Skeletal muscle tissue (tissue), 4 donors: ENCODE results near the gene LIMS4. TPM values are rescaled to one million over a fixed set of nuclear protein-coding genes. Genes with fewer than 3 reads are reported as not detected.
"Not testable (repeated sequence)": the region's sequence is repeated elsewhere in the genome, so short reads cannot be mapped to it uniquely, and the experiment has no call there.

Source experiments
- H3K27ac ChIP-seq: one replicate; pipeline ENCODE4 v1.7.0; 2013; ENCODE audit warnings: mild to moderate bottlenecking, low read depth, low read length, inconsistent platforms
- H3K27me3 ChIP-seq, 3 donors: one replicate each; pipeline ENCODE4 v1.7.0; 2013; ENCODE audit warnings: low read length in 3 of 3; ENCODE audit not compliant: control insufficient read depth in 3 of 3, insufficient read depth in 3 of 3
- H3K36me3 ChIP-seq, 3 donors: one replicate each; pipeline ENCODE4 v1.7.0; 2013; ENCODE audit warnings: low read length in 3 of 3; ENCODE audit not compliant: control insufficient read depth in 3 of 3, insufficient read depth in 3 of 3
- H3K4me1 ChIP-seq, 3 donors: one replicate each; pipeline ENCODE4 v1.7.0; 2013; ENCODE audit warnings: low read length in 3 of 3, mild to moderate bottlenecking in 3 of 3; ENCODE audit not compliant: control insufficient read depth in 3 of 3, insufficient read depth in 3 of 3
- H3K4me3 ChIP-seq, 3 donors: one replicate each; pipeline ENCODE4 v1.7.0; 2013; ENCODE audit warnings: low read length in 3 of 3
- H3K9ac ChIP-seq, 3 donors: one replicate each; pipeline ENCODE4 v1.7.0; 2013; ENCODE audit warnings: low read length in 3 of 3, mild to moderate bottlenecking in 3 of 3, moderate library complexity in 2 of 3, low read depth in 1 of 3
- H3K9me3 ChIP-seq, 3 donors: one replicate each; pipeline ENCODE4 v1.7.0; 2013; ENCODE audit warnings: low read length in 3 of 3; ENCODE audit not compliant: control insufficient read depth in 3 of 3
- total RNA-seq: library from RNA; depleted of rRNA; stranded (reverse); fragments of >200 nt; gene quantifications from one replicate; pipeline ENCODE4 v1.2.3, GENCODE V29; 2014
- donor health status: Osteomylitis.

LIMS4 gene
- total RNA-seq, 1 donor from 2014 or later, result 1.0 TPM

DNA sequence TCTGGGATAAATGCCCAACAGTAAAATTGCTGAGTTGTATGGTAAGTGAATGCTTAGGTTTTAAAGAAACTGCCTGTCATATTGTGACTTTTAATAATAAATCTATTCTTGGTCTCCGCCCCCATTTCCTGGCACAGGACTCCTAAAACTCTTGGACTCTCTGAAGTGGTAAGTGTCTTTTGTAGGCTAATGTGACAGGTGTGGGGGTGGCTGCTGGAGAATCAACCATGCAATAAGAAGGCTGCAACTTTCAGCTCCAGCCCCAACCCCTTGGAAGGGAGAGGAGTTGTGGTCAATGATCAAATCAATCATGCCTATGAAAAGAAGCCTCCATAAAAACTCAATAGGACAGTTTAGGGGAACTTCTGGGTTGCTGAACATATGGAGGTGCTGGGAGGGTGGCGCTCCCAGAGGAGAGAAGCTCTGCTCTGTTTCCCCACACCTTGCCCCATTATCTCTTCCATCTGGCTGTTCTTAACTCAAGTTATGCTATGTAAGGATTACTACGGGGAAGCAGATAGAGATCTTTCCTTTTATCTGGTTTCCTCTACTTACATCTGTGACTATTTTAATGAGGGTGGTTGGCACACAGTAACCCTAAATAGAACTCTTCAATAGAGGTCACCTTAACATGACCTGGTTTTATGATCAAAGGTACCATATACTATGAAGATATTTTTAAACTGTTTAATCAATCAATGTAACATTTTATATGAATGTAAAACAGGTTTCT lies 3.2 kb upstream of the LIMS4 start:
- not testable (repeated sequence) for H3K4me3 ChIP-seq, H3K27ac ChIP-seq, H3K9ac ChIP-seq, H3K36me3 ChIP-seq, H3K9me3 ChIP-seq, H3K27me3 ChIP-seq, H3K4me1 ChIP-seq

DNA sequence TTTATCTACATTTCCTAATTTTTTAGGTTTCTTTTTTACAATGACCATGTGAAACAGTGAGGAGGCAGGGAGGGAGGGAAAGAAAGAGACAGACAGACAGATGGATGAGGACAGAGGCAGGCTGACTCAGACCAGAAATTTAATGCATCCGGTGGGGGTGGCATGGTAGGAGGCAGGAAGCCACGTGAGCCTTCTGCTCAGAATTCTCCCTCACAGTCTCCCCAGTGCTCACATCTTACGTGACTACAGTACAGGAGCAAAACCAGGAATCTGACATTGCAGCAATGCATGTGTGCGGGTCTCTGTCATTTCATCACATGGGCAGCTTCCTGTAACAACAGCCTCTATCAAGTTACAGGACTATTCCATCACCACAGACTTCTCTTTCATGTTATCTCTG lies 2.3 kb upstream of the LIMS4 start:
- not testable (repeated sequence) for H3K9me3 ChIP-seq, H3K4me3 ChIP-seq, H3K9ac ChIP-seq, H3K4me1 ChIP-seq, H3K27me3 ChIP-seq, H3K36me3 ChIP-seq, H3K27ac ChIP-seq

DNA sequence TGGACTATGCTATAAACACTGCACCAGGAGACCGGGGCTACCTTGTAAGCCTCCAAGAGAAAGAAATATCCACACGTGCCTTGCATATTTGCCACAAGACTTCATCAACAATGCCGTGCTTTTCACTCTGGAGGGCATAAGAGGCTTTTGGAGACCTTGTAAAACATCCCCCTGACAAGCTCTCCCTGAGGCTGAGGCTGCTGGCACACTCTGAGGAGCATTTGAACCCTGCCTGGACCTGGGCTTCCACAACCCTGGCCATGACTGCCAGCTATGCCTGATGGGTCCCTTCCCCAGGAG lies 393 bp upstream of the LIMS4 start:
- H3K9me3 ChIP-seq, H3K4me1 ChIP-seq, H3K9ac ChIP-seq, H3K27me3 ChIP-seq, H3K4me3 ChIP-seq, H3K36me3 ChIP-seq, H3K27ac ChIP-seq: not testable (repeated sequence)

GRCh38 chr2:110468921-110469320 lies 3.7 kb downstream of the LIMS4 start:
- H3K27ac ChIP-seq, H3K9ac ChIP-seq, H3K4me1 ChIP-seq, H3K27me3 ChIP-seq, H3K36me3 ChIP-seq, H3K4me3 ChIP-seq, H3K9me3 ChIP-seq: not testable (repeated sequence)

DNA sequence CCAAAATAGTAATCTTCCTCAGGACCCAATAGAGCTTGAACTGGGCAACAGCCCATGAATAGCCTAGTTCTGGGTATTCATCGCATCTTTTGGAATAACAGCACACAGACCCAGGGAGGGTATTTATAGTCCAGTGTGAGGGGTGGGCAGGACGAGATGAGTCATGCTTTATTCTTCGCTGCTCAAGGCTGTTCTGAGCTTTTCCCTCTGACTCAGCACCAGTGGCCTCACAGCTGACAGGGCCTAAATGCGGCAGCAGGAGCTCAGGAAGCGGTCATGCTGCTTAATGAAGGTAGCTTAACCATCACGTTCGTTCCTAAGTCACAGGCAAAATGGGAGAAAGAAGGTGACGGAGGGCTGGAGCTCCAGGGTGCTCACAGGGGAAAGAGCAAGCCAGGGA lies 7.3 kb downstream of the LIMS4 start:
- H3K36me3 ChIP-seq, H3K4me3 ChIP-seq, H3K9ac ChIP-seq, H3K27me3 ChIP-seq, H3K4me1 ChIP-seq, H3K27ac ChIP-seq, H3K9me3 ChIP-seq: not testable (repeated sequence)

GRCh38 chr2:110462458-110462857 lies 10.2 kb downstream of the LIMS4 start:
- not testable (repeated sequence) for H3K4me3 ChIP-seq, H3K27me3 ChIP-seq, H3K4me1 ChIP-seq, H3K9ac ChIP-seq, H3K27ac ChIP-seq, H3K36me3 ChIP-seq, H3K9me3 ChIP-seq

DNA sequence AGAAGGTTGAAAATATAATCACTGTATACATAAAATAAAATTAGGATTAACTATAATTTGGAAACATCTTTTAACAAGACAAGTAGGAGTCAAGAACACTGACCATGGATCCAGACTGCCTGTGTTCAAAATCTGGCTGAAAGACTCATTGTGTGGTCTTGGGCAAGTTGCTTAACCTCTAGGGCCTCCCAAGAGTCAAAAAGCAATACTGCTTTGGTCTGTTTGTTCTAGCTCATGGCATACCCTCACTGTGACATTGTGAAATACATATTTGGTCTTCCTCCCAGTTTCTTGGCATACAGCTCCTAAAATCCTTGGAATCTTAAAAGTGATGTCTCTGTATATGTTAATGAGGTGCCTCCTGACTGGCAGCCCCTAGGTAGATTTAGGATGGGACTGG lies 12.3 kb downstream of the LIMS4 start:
- H3K9me3 ChIP-seq, H3K36me3 ChIP-seq, H3K27me3 ChIP-seq, H3K4me1 ChIP-seq, H3K9ac ChIP-seq, H3K4me3 ChIP-seq, H3K27ac ChIP-seq: not testable (repeated sequence)

GRCh38 chr2:110457214-110457590 lies 15.4 kb downstream of the LIMS4 start:
- not testable (repeated sequence) for H3K9me3 ChIP-seq, H3K27me3 ChIP-seq, H3K4me3 ChIP-seq, H3K36me3 ChIP-seq, H3K4me1 ChIP-seq, H3K9ac ChIP-seq, H3K27ac ChIP-seq

GRCh38 chr2:110456291-110457213 lies 16.1 kb downstream of the LIMS4 start:
- not testable (repeated sequence) for H3K27ac ChIP-seq, H3K36me3 ChIP-seq, H3K9ac ChIP-seq, H3K27me3 ChIP-seq, H3K4me3 ChIP-seq, H3K9me3 ChIP-seq, H3K4me1 ChIP-seq

DNA sequence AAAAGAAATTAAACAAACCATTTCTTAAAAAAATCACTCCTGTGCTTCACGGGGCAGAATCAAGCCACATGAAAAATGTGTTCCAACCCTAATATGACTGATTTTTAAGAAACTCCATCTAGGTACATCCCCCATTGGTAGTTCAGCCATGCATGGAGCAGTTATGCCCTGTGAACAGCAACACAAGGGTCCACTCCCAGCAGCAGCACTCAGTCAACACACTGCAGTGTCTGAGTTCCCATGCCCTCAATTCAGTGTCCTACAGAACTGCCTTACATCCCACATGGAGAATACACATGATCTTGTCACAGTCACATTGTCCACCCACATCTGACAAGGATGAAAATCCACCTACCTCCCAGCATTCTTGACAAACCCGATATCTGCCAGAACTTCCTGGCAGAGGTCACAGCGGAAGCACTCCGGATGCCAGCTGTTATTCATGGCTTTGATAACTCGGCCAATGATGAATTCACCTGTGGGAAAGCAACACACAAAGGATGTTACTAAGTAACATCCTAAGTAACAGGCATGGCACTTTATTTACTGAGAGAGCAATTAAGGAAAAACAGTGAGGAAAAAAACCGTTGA lies 17.4 kb downstream of the LIMS4 start:
- not testable (repeated sequence) for H3K36me3 ChIP-seq, H3K27me3 ChIP-seq, H3K9me3 ChIP-seq, H3K27ac ChIP-seq, H3K4me3 ChIP-seq, H3K4me1 ChIP-seq, H3K9ac ChIP-seq
